Activated T-helper 17 cell treated with anti-CD3 and anti-CD28 coated beads, Interleukin-2, amount 50 U/mL, for 72 hours (primary cell): ENCODE data around the gene XXYLT1. TPM values are rescaled to one million over a fixed set of nuclear protein-coding genes. Genes with fewer than 3 reads are reported as not detected.
A peak's percentile ranks its signal among the peaks of the same experiment; 100 is the strongest.
"Not testable (repeated sequence)": the region's sequence is repeated elsewhere in the genome, so short reads cannot be mapped to it uniquely, and the experiment has no call there.

Source experiments
- ATAC-seq: fragments of 150-1000 bp; cut with Tn5 transposase; replicated peaks from 2 replicates; pipeline ENCODE4 v1.10.0; 2021; ENCODE audit warnings: mild to moderate bottlenecking, moderate library complexity
- H3K27ac Mint-ChIP-seq: one replicate; pipeline ENCODE4 v1.8.0; 2022; ENCODE audit warnings: mixed read lengths
- H3K27me3 Mint-ChIP-seq: one replicate; pipeline ENCODE4 v1.8.0; 2022; ENCODE audit warnings: mixed read lengths
- H3K36me3 Mint-ChIP-seq: one replicate; pipeline ENCODE4 v1.8.0; 2022; ENCODE audit warnings: low read depth, mild to moderate bottlenecking, mixed read lengths
- H3K4me1 Mint-ChIP-seq: one replicate; pipeline ENCODE4 v1.8.0; 2022; ENCODE audit warnings: mixed read lengths
- H3K4me3 Mint-ChIP-seq: one replicate; pipeline ENCODE4 v1.8.0; 2022; ENCODE audit warnings: mild to moderate bottlenecking, mixed read lengths
- H3K9me3 Mint-ChIP-seq: one replicate; pipeline ENCODE4 v1.8.0; 2022; ENCODE audit warnings: mixed read lengths
- total RNA-seq, 2 donors: library from RNA; stranded (reverse); gene quantifications; one replicate each; pipeline ENCODE4 v1.2.3, GENCODE V29; 2022

Gene XXYLT1
- total RNA-seq, 2 donors from 2014 or later = 7.0 to 7.4 TPM

GRCh38 chr3:195218331-195218730 lies 52.6 kb downstream of the XXYLT1 start:
- not testable (repeated sequence) for H3K36me3 Mint-ChIP-seq, H3K4me1 Mint-ChIP-seq, H3K27ac Mint-ChIP-seq, H3K4me3 Mint-ChIP-seq, ATAC-seq, H3K27me3 Mint-ChIP-seq, H3K9me3 Mint-ChIP-seq

GRCh38 chr3:195215576-195215975 lies 55.4 kb downstream of the XXYLT1 start:
- ATAC-seq, H3K36me3 Mint-ChIP-seq, H3K4me1 Mint-ChIP-seq, H3K9me3 Mint-ChIP-seq, H3K4me3 Mint-ChIP-seq, H3K27ac Mint-ChIP-seq, H3K27me3 Mint-ChIP-seq: not testable (repeated sequence)

- Mint-ChIP-seq H3K9me3 (no peaks in the 10 kb centered on the region), H3K4me1 (peaks cover 5% of the 10 kb centered on the region), H3K4me3 (no peak overlapping the region), H3K36me3 (no peaks in the 10 kb centered on the region), H3K27me3 (no peaks in the 10 kb centered on the region), H3K27ac (no peak overlapping the region)
- ATAC-seq = no peak
These were observed 56.6 kb downstream of the XXYLT1 start for GRCh38 chr3:195214381-195214780.

- H3K27me3 Mint-ChIP-seq = no peaks in the 10 kb centered on the region
- H3K4me1 Mint-ChIP-seq = peaks cover 5% of the 10 kb centered on the region
- no peak overlapping the region for H3K27ac Mint-ChIP-seq
- no peaks in the 10 kb centered on the region for H3K9me3 Mint-ChIP-seq
- no peak for ATAC-seq
- H3K4me3 Mint-ChIP-seq = no peak overlapping the region
- no peaks in the 10 kb centered on the region for H3K36me3 Mint-ChIP-seq
These were observed 57.2 kb downstream of the XXYLT1 start for GRCh38 chr3:195213639-195214315.

- no peak for ATAC-seq
- Mint-ChIP-seq H3K9me3 (no peaks in the 10 kb centered on the region), H3K27ac (no peak overlapping the region), H3K27me3 (no peaks in the 10 kb centered on the region), H3K4me3 (no peak overlapping the region), H3K4me1 (peaks cover 11% of the 10 kb centered on the region), H3K36me3 (no peaks in the 10 kb centered on the region)
These were observed 58.1 kb downstream of the XXYLT1 start for GRCh38 chr3:195212749-195213375.

- peaks cover 11% of the 10 kb centered on the region for H3K4me1 Mint-ChIP-seq
- H3K27me3 Mint-ChIP-seq = no peaks in the 10 kb centered on the region
- no peak for ATAC-seq
- H3K27ac Mint-ChIP-seq = no peak overlapping the region
- H3K4me3 Mint-ChIP-seq = no peak overlapping the region
- H3K9me3 Mint-ChIP-seq = no peaks in the 10 kb centered on the region
- H3K36me3 Mint-ChIP-seq = no peaks in the 10 kb centered on the region
These were observed 58.8 kb downstream of the XXYLT1 start for GRCh38 chr3:195212033-195212748.

GRCh38 chr3:195210266-195210973 lies 60.5 kb downstream of the XXYLT1 start:
- Mint-ChIP-seq H3K4me3 (no peak overlapping the region), H3K4me1 (peaks cover 11% of the 10 kb centered on the region), H3K27me3 (no peaks in the 10 kb centered on the region), H3K9me3 (no peaks in the 10 kb centered on the region), H3K36me3 (no peaks in the 10 kb centered on the region), H3K27ac (peak overlapping the region; percentile 36)
- ATAC-seq = no peak

- H3K4me1 Mint-ChIP-seq = peaks cover 11% of the 10 kb centered on the region
- peak overlapping the region; percentile 36 for H3K27ac Mint-ChIP-seq
- no peak overlapping the region for H3K4me3 Mint-ChIP-seq
- H3K9me3 Mint-ChIP-seq = no peaks in the 10 kb centered on the region
- no peak for ATAC-seq
- no peaks in the 10 kb centered on the region for H3K27me3 Mint-ChIP-seq
- H3K36me3 Mint-ChIP-seq = no peaks in the 10 kb centered on the region
These were observed 61.1 kb downstream of the XXYLT1 start for GRCh38 chr3:195209847-195210265.

- H3K36me3 Mint-ChIP-seq = no peaks in the 10 kb centered on the region
- H3K27me3 Mint-ChIP-seq = no peaks in the 10 kb centered on the region
- H3K4me3 Mint-ChIP-seq = no peak overlapping the region
These were observed 61.7 kb downstream of the XXYLT1 start for GRCh38 chr3:195209083-195209846.

GRCh38 chr3:195208631-195209030 lies 62.3 kb downstream of the XXYLT1 start:
- Mint-ChIP-seq H3K27ac (peak overlapping the region; percentile 80), H3K4me1 (peaks cover 11% of the 10 kb centered on the region), H3K9me3 (no peaks in the 10 kb centered on the region), H3K36me3 (no peaks in the 10 kb centered on the region), H3K27me3 (no peaks in the 10 kb centered on the region), H3K4me3 (peak overlapping the region; percentile 56)
- no peak for ATAC-seq

More at GRCh38 chr3:195209083-195209846, 61.7 kb downstream of the XXYLT1 start:
- peaks cover 11% of the 10 kb centered on the region for H3K4me1 Mint-ChIP-seq
- H3K9me3 Mint-ChIP-seq = no peaks in the 10 kb centered on the region
- no peak for ATAC-seq
- H3K27ac Mint-ChIP-seq = no peak overlapping the region

GRCh38 chr3:195208183-195208582 lies 62.8 kb downstream of the XXYLT1 start:
- H3K27me3 Mint-ChIP-seq = no peaks in the 10 kb centered on the region
- no peaks in the 10 kb centered on the region for H3K36me3 Mint-ChIP-seq
- ATAC-seq = peak; percentile 99
- H3K9me3 Mint-ChIP-seq = no peaks in the 10 kb centered on the region
- peaks cover 11% of the 10 kb centered on the region for H3K4me1 Mint-ChIP-seq
- peak overlapping the region; percentile 56 for H3K4me3 Mint-ChIP-seq
- H3K27ac Mint-ChIP-seq = peak overlapping the region; percentile 80

- Mint-ChIP-seq H3K27me3 (no peaks in the 10 kb centered on the region), H3K9me3 (no peaks in the 10 kb centered on the region), H3K36me3 (no peaks in the 10 kb centered on the region), H3K27ac (no peak overlapping the region), H3K4me3 (no peak overlapping the region), H3K4me1 (peaks cover 11% of the 10 kb centered on the region)
- ATAC-seq = no peak
These were observed 63.2 kb downstream of the XXYLT1 start for GRCh38 chr3:195207731-195208130.

- no peak overlapping the region for H3K27ac Mint-ChIP-seq
- no peak for ATAC-seq
- H3K4me1 Mint-ChIP-seq = peaks cover 11% of the 10 kb centered on the region
- H3K9me3 Mint-ChIP-seq = no peaks in the 10 kb centered on the region
- H3K36me3 Mint-ChIP-seq = no peaks in the 10 kb centered on the region
- H3K4me3 Mint-ChIP-seq = no peak overlapping the region
- no peaks in the 10 kb centered on the region for H3K27me3 Mint-ChIP-seq
These were observed 63.9 kb downstream of the XXYLT1 start for GRCh38 chr3:195207056-195207455.
